HG02840 (cell line): ENCODE results near the gene ERG28.
"Not testable (repeated sequence)": the region's sequence is repeated elsewhere in the genome, so short reads cannot be mapped to it uniquely, and the experiment has no call there.

Experiments
- ATAC-seq: cut with Tn5 transposase; IDR thresholded peaks from one replicate; pipeline ENCODE4 v1.9.1; 2021; ENCODE audit warnings: mild to moderate bottlenecking, moderate library complexity, moderate number of reproducible peaks; ENCODE audit not compliant: unreplicated experiment, low FRiP score

Gene ERG28

GRCh38 chr14:75627406-75627805, 33.3 kb downstream of the ERG28 start:
- ATAC-seq: no peak

GRCh38 chr14:75626863-75627262, 33.8 kb downstream of the ERG28 start:
- no peak for ATAC-seq

GRCh38 chr14:75626396-75626795, 34.3 kb downstream of the ERG28 start:
- no peak for ATAC-seq

- ATAC-seq: no peak
Measured at GRCh38 chr14:75625034-75625433, 35.6 kb downstream of the ERG28 start.

GRCh38 chr14:75619548-75619947, 41.1 kb downstream of the ERG28 start:
- ATAC-seq: no peak

- no peak for ATAC-seq
Measured at GRCh38 chr14:75615200-75615599, 45.5 kb downstream of the ERG28 start.

- no peak for ATAC-seq
Measured at GRCh38 chr14:75614179-75614578, 46.5 kb downstream of the ERG28 start.

GRCh38 chr14:75612157-75612556, 48.5 kb downstream of the ERG28 start:
- no peak for ATAC-seq

- ATAC-seq: no peak
Measured at GRCh38 chr14:75610834-75611233, 49.8 kb downstream of the ERG28 start.

GRCh38 chr14:75609606-75610475, 50.8 kb downstream of the ERG28 start:
- ATAC-seq: no peak

GRCh38 chr14:75609116-75609515, 51.6 kb downstream of the ERG28 start:
- no peak for ATAC-seq

- ATAC-seq: no peak
Measured at GRCh38 chr14:75607842-75608640, 52.6 kb downstream of the ERG28 start.

- ATAC-seq: no peak
Measured at GRCh38 chr14:75607044-75607443, 53.6 kb downstream of the ERG28 start.

GRCh38 chr14:75605916-75606315, 54.8 kb downstream of the ERG28 start:
- no peak for ATAC-seq

- no peak for ATAC-seq
Measured at GRCh38 chr14:75604979-75605851, 55.5 kb downstream of the ERG28 start.

GRCh38 chr14:75602503-75602902, 58.2 kb downstream of the ERG28 start:
- ATAC-seq: no peak

- not testable (repeated sequence) for ATAC-seq
Measured at GRCh38 chr14:75601061-75601460, 59.6 kb downstream of the ERG28 start.

GRCh38 chr14:75600100-75600499, 60.6 kb downstream of the ERG28 start:
- not testable (repeated sequence) for ATAC-seq
